Stimulated activated CD8-positive, alpha-beta memory T cell treated with anti-CD3 and anti-CD28 coated beads, Interleukin-4, amount 100 ng/mL, for 24 hours (primary cell): ENCODE measurements around the gene SLIT3.

Source experiments
- DNase-seq: peaks from one replicate; pipeline ENCODE4 v3.0.0-alpha.2; 2020; ENCODE audit warnings: low read depth

The SLIT3 gene

GRCh38 chr5:168953351-168953750 is 347.6 kb downstream of the SLIT3 start:
- DNase-seq, result no peak

- no peak for DNase-seq
Measured at GRCh38 chr5:168952196-168952595, 348.7 kb downstream of the SLIT3 start.

GRCh38 chr5:168951769-168952168 is 349.2 kb downstream of the SLIT3 start:
- DNase-seq, result no peak

GRCh38 chr5:168951356-168951755 is 349.6 kb downstream of the SLIT3 start:
- no peak for DNase-seq

DNA sequence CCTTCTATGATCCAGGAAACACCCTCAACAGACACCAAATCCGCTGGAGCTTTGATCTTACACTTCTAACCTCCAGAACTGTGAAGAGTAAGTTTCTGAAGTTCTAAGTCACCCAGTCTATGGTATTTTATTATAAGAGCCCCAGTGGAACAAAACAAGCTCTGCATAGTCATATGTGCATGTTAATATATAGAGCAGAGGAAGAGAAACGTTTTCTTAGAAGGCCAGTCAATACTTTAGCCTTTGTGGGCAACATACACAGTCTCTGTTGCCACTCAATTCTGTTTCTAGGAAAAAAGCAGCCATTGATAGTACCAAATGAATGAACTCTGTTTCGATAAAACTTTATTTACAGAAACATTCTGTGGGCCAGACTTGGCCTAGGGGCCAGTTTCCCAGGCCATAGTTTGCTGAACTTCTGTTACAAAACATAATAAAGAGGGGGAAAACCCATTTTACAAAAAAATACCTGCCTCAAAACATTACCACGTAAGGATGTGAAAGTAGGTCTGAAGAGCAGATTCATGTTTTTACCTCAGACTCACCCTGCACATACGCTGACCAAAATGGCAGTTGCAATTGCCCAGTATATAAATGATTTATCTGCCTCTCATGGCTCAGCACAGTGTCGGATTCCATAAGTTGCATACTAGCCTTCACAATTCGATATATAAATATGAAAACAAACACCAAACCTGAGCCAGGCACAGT is 350.5 kb downstream of the SLIT3 start:
- no peak for DNase-seq

DNA sequence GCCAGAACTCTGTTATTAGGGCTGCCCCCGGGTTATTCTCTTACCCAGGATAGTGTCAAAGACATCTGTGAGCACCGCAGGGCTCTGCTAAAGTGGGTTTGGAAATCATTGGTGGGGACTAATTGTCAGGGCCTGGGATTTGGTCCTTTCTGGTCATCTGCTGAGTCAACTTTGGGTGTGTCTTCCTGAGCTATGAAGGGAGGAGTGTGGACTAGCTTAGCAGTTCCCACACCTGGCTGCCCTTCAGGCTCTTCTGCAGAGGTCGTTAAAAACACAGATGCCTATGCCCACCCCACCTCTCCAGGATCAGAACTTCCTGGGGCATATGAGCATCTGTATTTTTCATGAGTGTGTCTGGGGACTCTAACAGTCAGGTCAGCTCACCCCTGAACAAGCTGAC is 352.2 kb downstream of the SLIT3 start:
- no peak for DNase-seq

GRCh38 chr5:168947212-168947868 is 353.6 kb downstream of the SLIT3 start:
- peak; percentile 4 for DNase-seq

- no peak for DNase-seq
Measured at GRCh38 chr5:168946363-168946762, 354.6 kb downstream of the SLIT3 start.

DNA sequence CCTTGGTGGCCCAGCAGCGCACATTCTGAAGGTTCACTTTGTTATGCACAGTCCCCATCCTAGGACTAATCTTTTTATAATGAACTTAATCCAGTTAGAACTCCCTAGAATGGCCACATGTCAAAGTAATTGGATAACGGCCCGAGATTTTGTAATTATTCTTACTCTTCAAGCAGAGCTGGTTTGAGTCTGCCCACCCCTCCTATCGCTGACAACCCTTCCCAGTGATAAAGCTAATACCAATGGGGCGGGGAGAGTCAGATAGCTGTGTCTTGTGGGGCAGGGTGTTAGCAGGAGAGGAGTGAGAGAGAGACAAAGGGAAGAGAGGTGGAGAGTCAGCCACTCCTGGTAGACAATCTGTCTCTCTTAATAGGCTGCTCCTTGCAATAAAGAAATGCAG is 356.9 kb downstream of the SLIT3 start:
- no peak for DNase-seq

GRCh38 chr5:168943091-168943884 is 357.7 kb downstream of the SLIT3 start:
- DNase-seq, result no peak

GRCh38 chr5:168941901-168942300 is 359.0 kb downstream of the SLIT3 start:
- DNase-seq, result no peak

DNA sequence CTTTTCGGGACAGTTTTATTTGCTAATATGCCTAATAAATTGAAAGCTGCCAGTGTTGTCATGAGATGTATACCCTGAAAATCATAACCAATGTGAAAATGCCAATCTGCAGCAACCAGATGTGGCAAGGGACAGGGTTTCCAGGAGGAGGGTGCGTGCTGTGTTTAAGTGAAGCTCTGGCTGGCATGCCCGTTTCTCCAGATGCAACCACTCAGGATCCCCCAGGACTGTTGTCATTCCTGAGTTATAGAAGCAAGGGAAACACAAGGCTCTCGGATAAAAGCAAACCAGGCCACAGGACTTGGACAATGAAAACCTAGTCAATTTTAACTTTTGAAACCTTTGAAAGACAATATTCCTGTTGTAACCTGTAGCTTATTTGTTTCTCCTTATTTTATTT is 360.2 kb downstream of the SLIT3 start:
- DNase-seq, result no peak

GRCh38 chr5:168939887-168940544 is 360.9 kb downstream of the SLIT3 start:
- DNase-seq, result no peak

GRCh38 chr5:168939156-168939800 is 361.7 kb downstream of the SLIT3 start:
- no peak for DNase-seq

GRCh38 chr5:168936511-168936910 is 364.4 kb downstream of the SLIT3 start:
- no peak for DNase-seq

GRCh38 chr5:168935183-168935582 is 365.8 kb downstream of the SLIT3 start:
- no peak for DNase-seq

- DNase-seq, result no peak
Measured at GRCh38 chr5:168934169-168934568, 366.8 kb downstream of the SLIT3 start.

- DNase-seq, result no peak
Measured at GRCh38 chr5:168932400-168933189, 368.3 kb downstream of the SLIT3 start.

- no peak for DNase-seq
Measured at GRCh38 chr5:168931638-168932345, 369.1 kb downstream of the SLIT3 start.

- no peak for DNase-seq
Measured at GRCh38 chr5:168929656-168930055, 371.3 kb downstream of the SLIT3 start.

GRCh38 chr5:168925160-168925559 is 375.8 kb downstream of the SLIT3 start:
- no peak for DNase-seq
